Measurements from ENCODE around the gene TMEM256. TPM values are rescaled to one million over a fixed set of nuclear protein-coding genes. Genes with fewer than 3 reads are reported as not detected.

Gene TMEM256
- 213 and 214 TPM in 2 replicates for total RNA-seq

GRCh38 chr17:7403977-7404736 lies at the start of gene TMEM256:
TMEM256 (minus strand) TSS chr17:7404097; CDS start chr17:7404084, 13 bp downstream.

GRCh38 chr17:7444682-7445618 lies 41.1 kb upstream of the TMEM256 start, which contains the start of gene CHRNB1:
CHRNB1 (plus strand) TSS chr17:7445061; CDS start chr17:7445128, 67 bp downstream.

GRCh38 chr17:7439462-7440112 lies 35.7 kb upstream of the TMEM256 start, which contains the start of gene FGF11:
FGF11 (plus strand) TSS chr17:7439512; CDS start chr17:7439621, 109 bp downstream.

GRCh38 chr17:7428557-7428956 lies 24.7 kb upstream of the TMEM256 start, which contains the start of gene SPEM3:
SPEM3 (plus strand) TSS chr17:7428857; CDS start chr17:7428903, 46 bp downstream.

GRCh38 chr17:7425316-7425715 lies 21.4 kb upstream of the TMEM256 start, which contains the start of gene SPEM2:
SPEM2 (plus strand) TSS chr17:7425616; CDS start chr17:7425689, 73 bp downstream.

GRCh38 chr17:7419819-7420610 lies 16.1 kb upstream of the TMEM256 start, which contains the start of gene SPEM1:
SPEM1 (plus strand) TSS chr17:7420324; CDS start chr17:7420385, 61 bp downstream.

GRCh38 chr17:7407485-7408251 lies 3.8 kb upstream of the TMEM256 start, which contains the start of gene NLGN2:
NLGN2 (plus strand) TSS chr17:7407845; CDS start chr17:7408256, 411 bp downstream.

GRCh38 chr17:7394452-7395191 lies 9.3 kb downstream of the TMEM256 start, which contains the start of gene PLSCR3:
PLSCR3 (minus strand) TSS chr17:7394525; CDS start chr17:7394110, 415 bp downstream.

GRCh38 chr17:7380855-7381683 lies 22.8 kb downstream of the TMEM256 start, which contains the start of gene TNK1:
TNK1 (plus strand) TSS chr17:7381089; CDS start chr17:7382927, 1,838 bp downstream.

GRCh38 chr17:7355053-7355452 lies 48.8 kb downstream of the TMEM256 start, which contains the start of gene TMEM95:
TMEM95 (plus strand) TSS chr17:7355156; CDS start chr17:7355205, 49 bp downstream.

Other genes with a start within 250 kb of the TMEM256 start
- 0.34 and 1.2 TPM in 2 replicates for gene ASGR1, start 224.7 kb downstream of the TMEM256 start, total RNA-seq
- gene DLG4, start 184.3 kb downstream of the TMEM256 start, total RNA-seq, result 7.9 and 8.9 TPM in 2 replicates
- 179 and 194 TPM in 2 replicates for gene ACADVL, start 184.2 kb downstream of the TMEM256 start, total RNA-seq
- gene DVL2, start 169.6 kb downstream of the TMEM256 start, total RNA-seq, result 57.5 and 65.3 TPM in 2 replicates
- 41.5 and 42.4 TPM in 2 replicates for gene PHF23, start 164.6 kb downstream of the TMEM256 start, total RNA-seq
- 213 and 286 TPM in 2 replicates for gene GABARAP, start 161.6 kb downstream of the TMEM256 start, total RNA-seq
- 58.0 and 67.5 TPM in 2 replicates for gene CTDNEP1, start 152.4 kb downstream of the TMEM256 start, total RNA-seq
- gene ELP5, start 151.9 kb downstream of the TMEM256 start, total RNA-seq, result 37.8 and 40.9 TPM in 2 replicates
- 11.3 and 13.1 TPM in 2 replicates for gene CLDN7, start 141.6 kb downstream of the TMEM256 start, total RNA-seq
- 0.15 and 1.0 TPM in 2 replicates for gene SLC2A4, start 122.4 kb downstream of the TMEM256 start, total RNA-seq
- 0.34 TPM in 1 of 2 replicates, not detected in the other for gene YBX2, start 109.5 kb downstream of the TMEM256 start, total RNA-seq
- gene EIF5A, start 96.5 kb downstream of the TMEM256 start, total RNA-seq, result 783 and 934 TPM in 2 replicates
- gene GPS2, start 88.7 kb downstream of the TMEM256 start, total RNA-seq, result 70.6 and 96.3 TPM in 2 replicates
- 9.9 and 12.2 TPM in 2 replicates for gene NEURL4, start 74.8 kb downstream of the TMEM256 start, total RNA-seq
- gene ACAP1, start 67.6 kb downstream of the TMEM256 start, total RNA-seq, result 0.50 and 1.2 TPM in 2 replicates
- 7.6 and 7.9 TPM in 2 replicates for gene KCTD11, start 51.9 kb downstream of the TMEM256 start, total RNA-seq
- gene TMEM95, start 48.9 kb downstream of the TMEM256 start, total RNA-seq, result 0.15 TPM in 1 of 2 replicates, not detected in the other
- under 0.01 TPM in 1 of 2 replicates, not detected in the other for gene TNK1, start 23.0 kb downstream of the TMEM256 start, total RNA-seq
- 43.9 and 45.8 TPM in 2 replicates for gene PLSCR3, start 9.6 kb downstream of the TMEM256 start, total RNA-seq
- gene NLGN2, start 3.7 kb upstream of the TMEM256 start, total RNA-seq, result 9.1 and 10.3 TPM in 2 replicates
- gene SPEM1, start 16.2 kb upstream of the TMEM256 start, total RNA-seq, result not detected in 2 replicates
- gene SPEM2, start 21.5 kb upstream of the TMEM256 start, total RNA-seq, result not detected in 2 replicates
- not detected in 2 replicates for gene SPEM3, start 24.8 kb upstream of the TMEM256 start, total RNA-seq
- 2.2 and 3.5 TPM in 2 replicates for gene TMEM102, start 31.3 kb upstream of the TMEM256 start, total RNA-seq
- 0.30 TPM in 1 of 2 replicates, not detected in the other for gene FGF11, start 35.4 kb upstream of the TMEM256 start, total RNA-seq
- gene CHRNB1, start 41.0 kb upstream of the TMEM256 start, total RNA-seq, result 2.0 and 3.6 TPM in 2 replicates
- gene ZBTB4, start 75.5 kb upstream of the TMEM256 start, total RNA-seq, result 15.3 and 16.6 TPM in 2 replicates
- not detected in 2 replicates for gene SLC35G6, start 77.3 kb upstream of the TMEM256 start, total RNA-seq
- 21.5 and 22.1 TPM in 2 replicates for gene POLR2A, start 80.3 kb upstream of the TMEM256 start, total RNA-seq
- 21.4 and 23.6 TPM in 2 replicates for gene TNFSF12, start 145.0 kb upstream of the TMEM256 start, total RNA-seq
- gene TNFSF13, start 154.7 kb upstream of the TMEM256 start, total RNA-seq, result 1.2 TPM in 2 replicates
- 70.2 and 87.8 TPM in 2 replicates for gene SENP3, start 157.8 kb upstream of the TMEM256 start, total RNA-seq
- 27.7 and 27.8 TPM in 2 replicates for gene CD68, start 175.5 kb upstream of the TMEM256 start, total RNA-seq
- gene MPDU1, start 179.8 kb upstream of the TMEM256 start, total RNA-seq, result 243 and 251 TPM in 2 replicates
- gene SOX15, start 186.0 kb upstream of the TMEM256 start, total RNA-seq, result 2.4 and 2.7 TPM in 2 replicates
- 30.6 and 36.0 TPM in 2 replicates for gene FXR2, start 210.8 kb upstream of the TMEM256 start, total RNA-seq
- gene SAT2, start 223.7 kb upstream of the TMEM256 start, total RNA-seq, result 34.1 and 35.5 TPM in 2 replicates
- 0.15 and 0.84 TPM in 2 replicates for gene SHBG, start 226.0 kb upstream of the TMEM256 start, total RNA-seq
- not detected in 2 replicates for gene ATP1B2, start 246.8 kb upstream of the TMEM256 start, total RNA-seq

Measured in bronchus fibroblast of lung (primary cell).